ENCODE data around the gene RALGAPA1. TPM values are rescaled to one million over a fixed set of nuclear protein-coding genes. Genes with fewer than 3 reads are reported as not detected.

The RALGAPA1 gene
- polyA plus RNA-seq, 1 donor (not counting 4 experiments of a cell fraction or from before 2014, with no cell fraction given): 12.1 TPM

GRCh38 chr14:35504260-35504659 lies 304.8 kb downstream of the RALGAPA1 start:
- Histone ChIP-seq H3K4me1 (ENCODE audit: control insufficient read depth, extremely low read depth, insufficient read depth, low read length) (no peaks in the 10 kb centered on the region), H3K27me3 (ENCODE audit: control insufficient read depth, extremely low read depth, insufficient read depth, low read length) (peaks cover 3% of the 10 kb centered on the region), H3K36me3 (ENCODE audit: control insufficient read depth in 2 of 2, extremely low read depth in 1 of 2, insufficient read depth in 2 of 2, low read length in 2 of 2) (no peaks in the 10 kb centered on the region), H3K9me3 (ENCODE audit: control insufficient read depth, low read depth, low read length) (no peaks in the 10 kb centered on the region), H3K79me2 (ENCODE audit: control insufficient read depth, insufficient read depth, low read length) (no peaks in the 10 kb centered on the region), H3K4me2 (ENCODE audit: control insufficient read depth, extremely low read depth, insufficient read depth, low read depth, low read length) (no peak overlapping the region), H3K9me1 (ENCODE audit: control insufficient read depth, extremely low read depth, insufficient read depth, low read length) (no peaks in the 10 kb centered on the region), H3K27ac (ENCODE audit: control insufficient read depth, insufficient read depth, low read length) (no peak overlapping the region), H3K9ac (ENCODE audit: control insufficient read depth, extremely low read depth, insufficient read depth, low read length) (no peak overlapping the region), H3K4me3 (ENCODE audit: control insufficient read depth in 2 of 3, extremely low read depth in 1 of 3, insufficient read depth in 2 of 3, low read depth in 1 of 3, low read length in 3 of 3) (no peak overlapping the region), H4K20me1 (ENCODE audit: control insufficient read depth, extremely low read depth, insufficient read depth, low read length) (no peaks in the 10 kb centered on the region), H2AFZ (ENCODE audit: control insufficient read depth, low read length) (no peak overlapping the region)
- TF ChIP-seq EZH2 (IDR thresholded peaks at IDR 0.05; ENCODE audit: low read length): no peak
- TF ChIP-seq CTCF (optimal IDR thresholded peaks at IDR 0.05 in 1 of 3, IDR thresholded peaks at IDR 0.05 in 1 of 3, conservative IDR thresholded peaks at IDR 0.05 in 1 of 3; ENCODE audit: extremely low read depth in 1 of 3, insufficient read depth in 2 of 3, low read length in 3 of 3): no peak
- dilution Hi-C loops (cut with MboI; ENCODE audit: extremely low pct_ligation_motif_present, low sequenced_read_pairs): no loop called here
- FAIRE-seq (no peak), DNase-seq (ENCODE audit: low read depth, low spot score) (no peak)

DNA sequence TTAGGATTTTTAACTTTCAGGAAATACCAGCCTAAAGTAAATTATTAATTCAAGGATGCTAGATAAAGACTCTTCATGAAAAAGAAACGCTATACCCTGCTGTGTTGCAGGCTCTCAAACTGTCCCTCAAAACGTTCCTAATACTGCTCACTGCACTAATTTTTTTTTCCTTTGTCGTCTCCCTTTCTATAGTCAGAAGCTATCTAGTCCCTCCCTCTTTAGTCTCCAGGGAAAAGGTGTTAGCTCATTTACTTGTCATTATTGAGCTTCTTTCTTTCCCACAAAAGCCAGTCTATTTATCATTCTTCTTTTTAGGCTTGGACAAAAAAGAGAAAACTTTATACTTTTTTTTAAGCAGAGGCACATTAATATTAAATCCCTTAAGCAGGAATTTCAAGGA lies 305.4 kb downstream of the RALGAPA1 start:
- no peak for DNase-seq (ENCODE audit: low read depth, low spot score)
- Histone ChIP-seq H3K79me2 (ENCODE audit: control insufficient read depth, insufficient read depth, low read length) (no peaks in the 10 kb centered on the region), H3K4me3 (ENCODE audit: control insufficient read depth in 2 of 3, extremely low read depth in 1 of 3, insufficient read depth in 2 of 3, low read depth in 1 of 3, low read length in 3 of 3) (no peak overlapping the region), H3K4me1 (ENCODE audit: control insufficient read depth, extremely low read depth, insufficient read depth, low read length) (no peaks in the 10 kb centered on the region), H3K4me2 (ENCODE audit: control insufficient read depth, extremely low read depth, insufficient read depth, low read depth, low read length) (no peak overlapping the region), H3K9ac (ENCODE audit: control insufficient read depth, extremely low read depth, insufficient read depth, low read length) (no peak overlapping the region), H3K27ac (ENCODE audit: control insufficient read depth, insufficient read depth, low read length) (no peak overlapping the region), H2AFZ (ENCODE audit: control insufficient read depth, low read length) (no peak overlapping the region), H3K9me3 (ENCODE audit: control insufficient read depth, low read depth, low read length) (no peaks in the 10 kb centered on the region), H3K27me3 (ENCODE audit: control insufficient read depth, extremely low read depth, insufficient read depth, low read length) (peaks cover 3% of the 10 kb centered on the region), H3K9me1 (ENCODE audit: control insufficient read depth, extremely low read depth, insufficient read depth, low read length) (no peaks in the 10 kb centered on the region), H4K20me1 (ENCODE audit: control insufficient read depth, extremely low read depth, insufficient read depth, low read length) (no peaks in the 10 kb centered on the region), H3K36me3 (ENCODE audit: control insufficient read depth in 2 of 2, extremely low read depth in 1 of 2, insufficient read depth in 2 of 2, low read length in 2 of 2) (no peaks in the 10 kb centered on the region)
- dilution Hi-C loops (cut with MboI; ENCODE audit: extremely low pct_ligation_motif_present, low sequenced_read_pairs): no loop called here
- no peak for FAIRE-seq
- TF ChIP-seq CTCF (optimal IDR thresholded peaks at IDR 0.05 in 1 of 3, IDR thresholded peaks at IDR 0.05 in 1 of 3, conservative IDR thresholded peaks at IDR 0.05 in 1 of 3; ENCODE audit: extremely low read depth in 1 of 3, insufficient read depth in 2 of 3, low read length in 3 of 3) (no peak), EZH2 (IDR thresholded peaks at IDR 0.05; ENCODE audit: low read length) (no peak)
